C4-2B (cell line): ENCODE results near the gene MMP10.

Experiments
- ZFX ChIP-seq: fragments of 450-650 bp; IDR thresholded peaks from 2 replicates; pipeline ENCODE4 v1.6.1; 2017
- TF ChIP-seq, protein P1 (sequence below): fragments of 450-650 bp; conservative IDR thresholded peaks from 2 replicates; pipeline ENCODE4 v1.5.1; 2017; ENCODE audit warnings: mild to moderate bottlenecking

DNA sequence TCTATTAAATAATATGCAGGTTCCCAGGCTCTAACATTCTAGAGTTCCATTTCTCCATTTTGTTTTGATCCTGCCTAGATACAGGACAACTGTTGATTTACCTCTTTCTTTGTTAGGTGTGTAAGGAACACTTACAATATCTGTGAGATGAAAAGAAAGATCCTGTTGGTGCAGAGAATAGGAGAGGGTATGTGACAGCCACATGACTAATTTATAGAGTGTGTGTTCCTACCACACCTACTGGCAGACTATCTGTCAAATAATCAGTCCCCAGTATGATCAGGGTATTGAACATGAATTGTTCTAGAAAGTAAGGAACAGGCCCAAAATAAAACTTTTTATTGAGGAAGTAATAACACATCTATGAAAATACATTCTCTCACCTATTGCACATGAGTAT lies 10.2 kb downstream of the MMP10 start:
- TF ChIP-seq ZFX: no peak
- TF ChIP-seq, protein P1, sequence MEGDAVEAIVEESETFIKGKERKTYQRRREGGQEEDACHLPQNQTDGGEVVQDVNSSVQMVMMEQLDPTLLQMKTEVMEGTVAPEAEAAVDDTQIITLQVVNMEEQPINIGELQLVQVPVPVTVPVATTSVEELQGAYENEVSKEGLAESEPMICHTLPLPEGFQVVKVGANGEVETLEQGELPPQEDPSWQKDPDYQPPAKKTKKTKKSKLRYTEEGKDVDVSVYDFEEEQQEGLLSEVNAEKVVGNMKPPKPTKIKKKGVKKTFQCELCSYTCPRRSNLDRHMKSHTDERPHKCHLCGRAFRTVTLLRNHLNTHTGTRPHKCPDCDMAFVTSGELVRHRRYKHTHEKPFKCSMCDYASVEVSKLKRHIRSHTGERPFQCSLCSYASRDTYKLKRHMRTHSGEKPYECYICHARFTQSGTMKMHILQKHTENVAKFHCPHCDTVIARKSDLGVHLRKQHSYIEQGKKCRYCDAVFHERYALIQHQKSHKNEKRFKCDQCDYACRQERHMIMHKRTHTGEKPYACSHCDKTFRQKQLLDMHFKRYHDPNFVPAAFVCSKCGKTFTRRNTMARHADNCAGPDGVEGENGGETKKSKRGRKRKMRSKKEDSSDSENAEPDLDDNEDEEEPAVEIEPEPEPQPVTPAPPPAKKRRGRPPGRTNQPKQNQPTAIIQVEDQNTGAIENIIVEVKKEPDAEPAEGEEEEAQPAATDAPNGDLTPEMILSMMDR: no peak
